ENCODE results near the gene NEBL. TPM values are rescaled to one million over a fixed set of nuclear protein-coding genes. Genes with fewer than 3 reads are reported as not detected.

The NEBL gene
- total RNA-seq, 6 experiments from 2014 or later = 1.2 to 8.3 (median 2.4) TPM

- no peak for DNase-seq
- Histone ChIP-seq H3K36me3 (no peaks in the 10 kb centered on the region), H3K4me1 (no peaks in the 10 kb centered on the region), H3K27me3 (no peaks in the 10 kb centered on the region), H3K27ac (no peak overlapping the region), H3K4me3 (no peak overlapping the region), H3K9me3 (no peaks in the 10 kb centered on the region)
- ATAC-seq = no peak
- intact Hi-C loops (cut with DNase I) = no loop called here
- TF ChIP-seq POLR2A (IDR thresholded peaks at IDR 0.05) = no peak
- no peak for TF ChIP-seq CTCF (IDR thresholded peaks at IDR 0.05)
- 94% methylated on average over 2 of the region's 2 CpGs for WGBS (ENCODE audit: insufficient coverage, low coverage, low lambda C conversion rate, missing lambda C conversion rate)
These were observed 18.0 kb downstream of the NEBL start for GRCh38 chr10:20879136-20879535.

- intact Hi-C loops (cut with DNase I) = no loop called here
- Histone ChIP-seq H3K27me3 (no peaks in the 10 kb centered on the region), H3K36me3 (no peaks in the 10 kb centered on the region), H3K27ac (no peak overlapping the region), H3K9me3 (no peaks in the 10 kb centered on the region), H3K4me3 (no peak overlapping the region), H3K4me1 (no peaks in the 10 kb centered on the region)
- TF ChIP-seq POLR2A (IDR thresholded peaks at IDR 0.05) = no peak
- TF ChIP-seq CTCF (IDR thresholded peaks at IDR 0.05) = no peak
- DNase-seq = no peak
- ATAC-seq = no peak
- WGBS (ENCODE audit: insufficient coverage, low coverage, low lambda C conversion rate, missing lambda C conversion rate) = 79% methylated on average over 7 of the region's 7 CpGs
These were observed 18.8 kb downstream of the NEBL start for GRCh38 chr10:20877986-20878983.

GRCh38 chr10:20877554-20877953 is 19.6 kb downstream of the NEBL start:
- TF ChIP-seq POLR2A (IDR thresholded peaks at IDR 0.05) (no peak), CTCF (IDR thresholded peaks at IDR 0.05) (no peak)
- H3K4me1 ChIP-seq = no peaks in the 10 kb centered on the region
- H3K9me3 ChIP-seq = no peaks in the 10 kb centered on the region
- no peaks in the 10 kb centered on the region for H3K27me3 ChIP-seq
- no peak overlapping the region for H3K4me3 ChIP-seq
- no peak for ATAC-seq
- no peaks in the 10 kb centered on the region for H3K36me3 ChIP-seq
- no peak overlapping the region for H3K27ac ChIP-seq
- DNase-seq = no peak
- intact Hi-C loops (cut with DNase I) = no loop called here
- 81% methylated on average over 7 of the region's 7 CpGs for WGBS (ENCODE audit: insufficient coverage, low coverage, low lambda C conversion rate, missing lambda C conversion rate)

- H3K4me1 ChIP-seq = no peaks in the 10 kb centered on the region
- H3K4me3 ChIP-seq = no peak overlapping the region
- WGBS (ENCODE audit: insufficient coverage, low coverage, low lambda C conversion rate, missing lambda C conversion rate) = 100% methylated on average over 1 of the region's 2 CpGs
- ATAC-seq = no peak
- intact Hi-C loops (cut with DNase I) = no loop called here
- H3K27me3 ChIP-seq = no peaks in the 10 kb centered on the region
- no peak for TF ChIP-seq POLR2A (IDR thresholded peaks at IDR 0.05)
- no peak for TF ChIP-seq CTCF (IDR thresholded peaks at IDR 0.05)
- no peak for DNase-seq
- no peak overlapping the region for H3K27ac ChIP-seq
- H3K36me3 ChIP-seq = no peaks in the 10 kb centered on the region
- H3K9me3 ChIP-seq = no peaks in the 10 kb centered on the region
These were observed 22.9 kb downstream of the NEBL start for GRCh38 chr10:20874261-20874660.

Data from right lobe of liver (tissue), 6 donors.